Activated T-cell treated with anti-CD3 and anti-CD28 coated beads, Interleukin-2, amount 50 U/mL, for 24 hours (primary cell): Measurements from ENCODE around the gene PEMT.

Experiments
- DNase-seq: peaks from one replicate; pipeline ENCODE4 v3.0.0-alpha.2; 2020
- H3K27ac Mint-ChIP-seq: 2 replicates; pipeline ENCODE4 v1.8.0; 2020; ENCODE audit warnings: mild to moderate bottlenecking, mixed read lengths
- H3K27me3 Mint-ChIP-seq: 2 replicates; pipeline ENCODE4 v1.8.0; 2020; ENCODE audit warnings: mixed read lengths
- H3K36me3 Mint-ChIP-seq: 2 replicates; pipeline ENCODE4 v1.8.0; 2020; ENCODE audit warnings: low read depth, mixed read lengths
- H3K4me1 Mint-ChIP-seq: 2 replicates; pipeline ENCODE4 v1.8.0; 2020; ENCODE audit warnings: low read depth, mixed read lengths
- H3K4me3 Mint-ChIP-seq: 2 replicates; pipeline ENCODE4 v1.8.0; 2020; ENCODE audit warnings: mild to moderate bottlenecking, moderate library complexity, mixed read lengths
- H3K9me3 Mint-ChIP-seq: 2 replicates; pipeline ENCODE4 v1.8.0; 2020; ENCODE audit warnings: mixed read lengths

Gene PEMT

DNA sequence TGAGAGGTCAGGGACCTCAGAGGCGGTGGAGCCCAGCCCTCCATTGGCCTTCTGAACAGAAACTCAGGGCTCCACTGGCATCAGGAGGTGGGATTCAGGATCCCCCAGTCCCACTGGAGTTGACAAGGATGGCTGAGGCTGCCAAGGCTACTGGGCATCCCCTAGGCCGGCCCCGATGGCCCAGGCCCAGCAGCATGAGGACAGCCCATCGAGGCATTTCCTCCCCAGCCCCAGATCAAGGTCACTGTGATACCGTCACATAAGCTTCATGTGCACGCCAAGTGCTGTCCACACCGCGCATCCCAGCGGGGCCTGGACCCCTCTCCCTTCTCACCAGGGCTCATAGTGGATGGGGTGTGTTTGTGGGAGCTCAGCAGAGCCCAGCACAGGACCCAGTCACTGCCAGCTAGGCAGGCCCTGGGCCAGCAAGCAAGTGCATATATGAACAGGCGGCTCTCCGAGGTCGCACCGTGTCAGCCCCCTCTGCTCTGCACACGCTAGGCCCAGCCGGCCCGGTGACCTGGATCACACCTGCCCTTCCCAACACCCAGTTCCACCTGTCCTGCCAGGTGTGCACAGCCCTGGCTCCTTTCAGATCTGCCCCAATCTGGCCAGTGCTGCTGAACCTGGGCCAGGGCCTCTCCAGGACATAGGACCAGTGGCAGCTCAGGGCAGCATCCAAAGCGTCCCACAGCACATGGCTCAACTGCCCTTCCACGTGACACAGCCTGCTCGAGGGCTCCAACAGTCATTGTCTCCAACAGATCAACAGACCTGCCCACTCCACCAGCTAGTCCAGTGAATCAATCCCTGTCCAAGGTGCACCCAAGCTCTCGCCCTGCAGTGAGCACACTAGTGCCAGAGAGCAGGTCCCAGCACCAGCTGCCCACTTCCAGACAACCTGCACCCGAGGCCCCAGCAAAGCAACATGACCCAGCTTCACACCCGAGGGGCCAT is 62.5 kb downstream of the PEMT start:
- no peak for DNase-seq
- Mint-ChIP-seq H3K9me3 (no peaks in the 10 kb centered on the region), H3K4me1 (no peaks in the 10 kb centered on the region), H3K27ac (no peak overlapping the region), H3K27me3 (no peaks in the 10 kb centered on the region), H3K36me3 (no peaks in the 10 kb centered on the region), H3K4me3 (no peak overlapping the region)

DNA sequence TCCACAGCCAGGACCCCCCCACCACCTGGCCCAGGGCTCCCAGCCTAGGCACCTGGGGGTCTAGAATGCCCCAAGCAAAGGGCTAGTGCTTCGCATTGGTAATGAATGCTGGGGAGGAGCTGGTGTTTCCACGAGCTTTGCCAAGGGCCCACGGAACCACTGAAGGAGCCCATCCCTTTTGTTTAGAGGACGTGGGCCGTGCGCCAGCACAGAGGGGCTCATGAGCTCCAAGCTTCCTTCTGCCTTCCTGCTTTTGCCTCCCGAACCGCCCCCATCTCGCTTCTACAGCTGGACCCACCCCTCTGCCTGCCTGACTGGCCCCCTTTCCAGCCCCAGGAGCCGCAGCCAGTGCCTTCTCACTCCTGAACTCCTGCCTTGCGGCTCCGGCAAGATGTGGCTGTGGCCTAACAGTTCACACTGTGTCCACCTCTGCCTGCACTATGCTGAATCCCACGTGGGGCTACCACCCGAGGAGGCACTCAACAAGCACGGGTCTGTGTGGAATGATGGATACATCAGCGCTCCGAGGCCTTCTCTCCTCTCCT is 63.5 kb downstream of the PEMT start:
- H3K27ac Mint-ChIP-seq, result no peak overlapping the region
- no peaks in the 10 kb centered on the region for H3K27me3 Mint-ChIP-seq
- DNase-seq, result no peak
- H3K4me3 Mint-ChIP-seq, result no peak overlapping the region
- no peaks in the 10 kb centered on the region for H3K4me1 Mint-ChIP-seq
- H3K36me3 Mint-ChIP-seq, result no peaks in the 10 kb centered on the region
- no peaks in the 10 kb centered on the region for H3K9me3 Mint-ChIP-seq

DNA sequence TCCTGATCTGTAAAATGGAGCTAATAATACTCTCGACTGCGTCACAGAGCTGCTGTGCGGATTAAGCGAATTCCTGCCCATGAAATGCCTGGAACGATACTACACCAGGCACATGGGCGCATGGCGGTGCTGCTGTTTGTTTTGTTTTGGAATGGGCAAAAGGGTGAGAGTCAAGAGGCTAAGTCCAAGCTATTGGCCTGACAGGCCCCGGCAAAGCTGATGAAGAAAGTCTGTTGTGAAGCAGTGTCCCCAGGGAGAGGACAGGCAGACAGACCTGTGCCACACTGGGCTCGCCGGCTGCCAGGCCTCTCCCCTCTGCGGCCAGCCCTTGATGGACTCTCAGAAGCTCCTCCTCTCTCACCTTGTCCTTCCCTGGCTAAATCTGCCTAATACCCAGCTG is 64.0 kb downstream of the PEMT start:
- no peaks in the 10 kb centered on the region for H3K4me1 Mint-ChIP-seq
- no peaks in the 10 kb centered on the region for H3K36me3 Mint-ChIP-seq
- no peaks in the 10 kb centered on the region for H3K27me3 Mint-ChIP-seq
- no peak overlapping the region for H3K4me3 Mint-ChIP-seq
- no peak overlapping the region for H3K27ac Mint-ChIP-seq
- no peak for DNase-seq
- no peaks in the 10 kb centered on the region for H3K9me3 Mint-ChIP-seq

DNA sequence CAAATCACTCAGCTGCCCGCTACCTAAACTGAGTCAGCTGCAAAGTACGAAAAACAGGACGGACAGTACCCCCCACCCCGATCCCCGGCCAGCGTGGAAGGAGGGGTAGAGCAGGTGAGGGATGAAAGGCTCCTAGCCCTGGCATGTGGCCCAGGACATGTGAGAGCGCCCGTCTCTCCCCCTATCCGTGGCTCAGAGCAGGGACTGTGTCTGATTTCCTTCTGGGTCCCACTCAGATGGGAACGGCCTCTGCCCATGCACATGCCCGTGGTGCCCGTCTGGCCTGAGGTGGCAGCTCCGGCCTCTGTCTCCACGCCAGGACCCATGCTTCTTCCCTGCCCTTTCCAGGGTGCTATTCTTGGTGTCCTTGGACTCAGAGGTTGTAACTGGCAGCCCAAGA is 65.1 kb downstream of the PEMT start:
- no peak for DNase-seq
- Mint-ChIP-seq H3K9me3 (no peaks in the 10 kb centered on the region), H3K36me3 (no peaks in the 10 kb centered on the region), H3K27ac (no peak overlapping the region), H3K4me3 (no peak overlapping the region), H3K4me1 (no peaks in the 10 kb centered on the region), H3K27me3 (no peaks in the 10 kb centered on the region)

DNA sequence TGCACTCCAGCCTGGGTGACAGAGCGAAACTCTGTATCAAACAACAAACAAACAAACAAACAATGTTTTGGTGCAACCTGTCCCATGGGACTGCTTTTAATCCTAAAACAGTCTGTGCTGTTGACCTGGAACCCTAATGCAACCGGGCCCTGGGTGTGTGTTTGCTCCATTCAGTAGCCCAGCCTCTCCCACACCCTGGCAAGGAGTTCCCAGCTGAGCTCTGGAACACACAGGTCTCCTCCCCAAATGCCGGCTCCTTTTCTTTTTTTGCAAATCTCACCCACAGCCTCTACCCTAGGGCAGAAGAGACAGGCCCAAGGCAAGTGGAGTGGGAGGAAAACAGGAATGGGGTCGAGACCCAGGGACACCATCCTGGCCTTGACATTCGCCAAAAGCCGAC is 65.6 kb downstream of the PEMT start:
- DNase-seq, result no peak
- Mint-ChIP-seq H3K4me3 (no peak overlapping the region), H3K36me3 (peaks cover 3% of the 10 kb centered on the region), H3K9me3 (no peaks in the 10 kb centered on the region), H3K27ac (no peak overlapping the region), H3K4me1 (no peaks in the 10 kb centered on the region), H3K27me3 (no peaks in the 10 kb centered on the region)

DNA sequence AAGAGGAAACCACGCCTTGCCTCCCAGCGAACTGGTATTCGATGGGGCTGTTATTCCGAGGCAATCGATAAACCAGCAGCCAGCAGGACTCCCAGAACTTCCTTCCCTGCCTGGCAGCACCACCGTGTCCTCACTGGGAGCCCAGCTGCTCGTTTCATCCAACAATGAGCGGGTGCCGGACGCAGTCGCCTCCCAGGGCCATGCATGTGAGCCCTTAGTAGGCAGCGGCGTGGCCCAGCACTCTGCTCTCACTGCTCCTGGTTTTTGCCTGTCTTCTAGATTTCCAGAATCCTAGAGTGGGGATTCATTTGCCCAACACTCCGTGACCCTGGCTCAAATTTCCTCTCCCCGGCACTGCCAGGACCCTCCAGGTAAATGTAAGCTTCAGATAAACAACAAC is 66.2 kb downstream of the PEMT start:
- H3K27ac Mint-ChIP-seq, result no peak overlapping the region
- no peak for DNase-seq
- H3K4me3 Mint-ChIP-seq, result no peak overlapping the region
- no peaks in the 10 kb centered on the region for H3K9me3 Mint-ChIP-seq
- no peaks in the 10 kb centered on the region for H3K4me1 Mint-ChIP-seq
- peaks cover 3% of the 10 kb centered on the region for H3K36me3 Mint-ChIP-seq
- no peaks in the 10 kb centered on the region for H3K27me3 Mint-ChIP-seq

DNA sequence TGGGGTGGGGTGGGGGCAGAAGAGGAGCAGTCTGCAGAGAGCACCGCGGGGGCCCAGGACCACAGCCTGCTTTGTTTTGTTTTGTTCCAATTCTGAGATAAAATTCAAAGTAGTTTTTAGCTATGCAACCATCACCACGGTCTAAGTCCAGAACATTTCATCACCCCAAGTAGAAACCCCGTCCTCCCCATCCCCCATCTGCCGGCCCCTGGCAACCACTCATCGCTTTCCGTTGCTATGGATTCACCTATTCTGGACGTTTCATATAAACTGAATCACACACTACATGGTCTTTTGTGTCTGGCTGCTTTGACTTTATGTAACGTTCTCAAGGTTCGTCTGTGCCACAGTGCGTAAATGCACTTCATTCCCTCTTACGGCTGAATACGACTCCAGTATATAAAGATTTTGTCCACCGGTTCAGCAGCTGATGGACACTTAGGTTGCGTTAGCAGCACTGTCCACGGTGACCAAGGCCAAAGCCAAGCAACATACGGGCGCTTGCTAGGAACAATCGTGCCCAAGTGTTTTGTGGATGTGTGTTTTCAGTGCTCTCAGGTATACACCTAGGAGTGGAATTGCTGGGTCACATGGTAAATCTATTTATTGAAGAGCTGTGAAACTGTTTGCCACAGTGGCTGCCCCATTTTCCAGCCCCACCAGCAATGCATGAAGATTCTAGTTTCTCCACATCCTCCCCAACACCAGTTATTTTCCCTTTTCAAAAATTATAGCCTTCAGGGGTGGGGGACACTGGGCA is 67.6 kb downstream of the PEMT start:
- H3K36me3 Mint-ChIP-seq, result peaks cover 3% of the 10 kb centered on the region
- no peaks in the 10 kb centered on the region for H3K9me3 Mint-ChIP-seq
- H3K4me1 Mint-ChIP-seq, result no peaks in the 10 kb centered on the region
- H3K4me3 Mint-ChIP-seq, result no peak overlapping the region
- no peaks in the 10 kb centered on the region for H3K27me3 Mint-ChIP-seq
- H3K27ac Mint-ChIP-seq, result no peak overlapping the region
- DNase-seq, result no peak

DNA sequence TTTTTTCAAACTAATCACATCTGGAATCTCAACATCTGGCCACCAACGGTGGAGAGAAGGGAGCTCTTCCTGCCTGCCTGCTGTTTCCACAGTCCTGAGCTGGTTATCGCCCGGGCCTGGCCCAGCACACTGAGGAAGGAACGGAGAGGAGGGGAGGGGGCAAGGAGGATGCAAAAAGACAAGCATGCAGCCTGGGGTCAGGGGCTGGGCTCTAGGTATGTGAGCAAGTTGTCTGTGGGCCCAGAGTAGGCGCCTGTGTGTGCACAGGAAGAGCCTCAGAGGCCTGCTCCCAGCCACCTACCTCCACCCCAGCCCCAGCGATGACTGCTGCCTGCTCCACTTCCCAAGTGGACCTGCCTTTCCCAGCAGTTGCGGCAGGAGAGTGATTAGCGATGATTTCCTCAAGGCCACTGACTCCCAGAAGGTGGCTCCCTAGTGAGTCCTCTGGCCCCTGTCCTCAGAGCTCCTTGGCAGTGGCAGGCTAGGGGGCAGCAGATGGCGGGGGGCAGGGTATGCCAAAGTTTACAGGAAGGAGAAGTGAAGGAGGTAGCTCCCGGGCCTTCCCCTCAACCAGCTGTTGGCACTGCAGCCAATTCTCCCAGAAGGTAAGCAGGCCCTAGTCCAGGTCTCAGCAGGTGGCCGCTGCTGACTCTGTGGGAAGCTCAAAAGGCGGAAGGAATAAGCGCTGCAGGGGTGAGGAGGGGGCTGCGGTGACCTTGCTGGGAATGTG is 68.3 kb downstream of the PEMT start:
- no peak overlapping the region for H3K4me3 Mint-ChIP-seq
- no peaks in the 10 kb centered on the region for H3K9me3 Mint-ChIP-seq
- no peaks in the 10 kb centered on the region for H3K4me1 Mint-ChIP-seq
- H3K27ac Mint-ChIP-seq, result no peak overlapping the region
- H3K36me3 Mint-ChIP-seq, result peaks cover 3% of the 10 kb centered on the region
- no peaks in the 10 kb centered on the region for H3K27me3 Mint-ChIP-seq
- no peak for DNase-seq

DNA sequence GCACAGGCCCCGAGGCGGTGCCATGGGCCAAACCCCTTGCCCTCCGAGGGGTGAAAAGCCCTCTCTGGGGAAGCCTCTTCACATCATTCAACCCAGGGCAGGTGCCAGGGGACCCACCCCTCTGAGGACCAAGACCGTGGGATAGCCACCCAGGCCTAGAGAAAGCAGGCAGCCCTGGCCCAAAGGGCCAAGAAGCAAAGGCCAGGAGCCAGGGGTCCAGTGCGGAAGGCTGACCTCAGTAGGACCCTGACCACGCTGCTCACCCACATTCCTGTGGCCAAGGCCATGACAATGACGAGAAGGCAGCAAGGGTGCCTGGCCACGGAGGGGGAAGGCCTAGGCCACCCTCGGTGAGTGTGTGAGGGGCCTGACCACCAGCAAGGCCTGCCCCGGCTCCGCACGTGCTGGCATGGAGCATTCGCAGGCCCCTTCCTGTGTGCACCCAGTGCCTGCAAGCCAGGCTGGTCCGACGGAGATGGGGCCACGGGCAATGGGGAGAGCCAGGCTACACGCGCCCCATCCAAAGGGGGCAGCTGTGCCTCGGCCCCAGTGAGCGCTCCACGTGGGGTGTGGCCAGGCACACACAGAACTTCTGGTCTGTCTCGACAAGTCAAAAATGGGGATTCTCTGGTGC is 70.8 kb downstream of the PEMT start:
- peaks cover 6% of the 10 kb centered on the region for H3K4me1 Mint-ChIP-seq
- no peak for DNase-seq
- no peaks in the 10 kb centered on the region for H3K27me3 Mint-ChIP-seq
- H3K27ac Mint-ChIP-seq, result no peak overlapping the region
- H3K9me3 Mint-ChIP-seq, result no peaks in the 10 kb centered on the region
- H3K36me3 Mint-ChIP-seq, result peaks cover 3% of the 10 kb centered on the region
- no peak overlapping the region for H3K4me3 Mint-ChIP-seq

DNA sequence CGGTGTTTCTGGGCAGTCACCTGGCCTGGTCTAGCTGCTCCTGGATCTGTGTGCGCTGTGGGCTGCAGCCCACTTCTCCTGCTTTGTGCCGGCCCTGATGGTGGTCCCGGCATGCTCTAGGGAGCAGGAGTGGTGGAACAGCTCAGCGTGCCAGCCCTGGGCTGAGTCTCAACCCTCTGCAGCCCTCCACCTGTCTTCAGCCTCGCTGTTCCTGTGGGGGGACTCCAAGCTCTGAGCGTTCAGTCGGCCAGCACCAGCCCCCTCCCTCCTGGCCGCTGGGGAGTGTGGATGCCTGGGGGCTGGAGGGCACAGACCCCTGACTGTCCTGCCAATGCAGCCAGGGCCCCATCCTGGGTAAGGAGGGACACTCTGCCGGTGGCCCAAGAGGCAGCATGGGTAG is 71.6 kb downstream of the PEMT start:
- Mint-ChIP-seq H3K27ac (no peak overlapping the region), H3K9me3 (no peaks in the 10 kb centered on the region), H3K36me3 (peaks cover 3% of the 10 kb centered on the region), H3K4me3 (no peak overlapping the region), H3K4me1 (peaks cover 7% of the 10 kb centered on the region), H3K27me3 (no peaks in the 10 kb centered on the region)
- no peak for DNase-seq

DNA sequence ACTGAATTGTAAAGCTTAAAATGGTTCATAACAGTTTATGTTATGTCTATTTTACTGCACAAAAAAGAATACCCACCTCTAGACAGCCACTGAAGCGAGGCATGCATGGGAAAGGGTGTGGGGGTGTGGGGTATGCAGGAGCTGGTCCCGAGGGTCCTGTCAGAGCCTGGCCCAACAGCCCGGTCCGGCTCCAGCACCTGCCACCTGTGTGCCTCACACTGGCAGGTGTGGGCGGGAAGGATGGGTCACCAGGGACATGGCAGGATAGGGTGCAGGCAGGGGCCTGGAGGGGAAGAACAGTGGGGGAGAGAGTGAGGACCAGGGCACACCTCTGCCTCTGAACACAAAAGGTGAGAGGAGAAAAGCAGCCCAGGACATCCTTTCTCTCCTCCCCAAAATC is 72.6 kb downstream of the PEMT start:
- Mint-ChIP-seq H3K4me1 (peaks cover 7% of the 10 kb centered on the region), H3K27ac (no peak overlapping the region), H3K27me3 (no peaks in the 10 kb centered on the region), H3K4me3 (no peak overlapping the region), H3K36me3 (peaks cover 3% of the 10 kb centered on the region), H3K9me3 (no peaks in the 10 kb centered on the region)
- DNase-seq, result no peak

DNA sequence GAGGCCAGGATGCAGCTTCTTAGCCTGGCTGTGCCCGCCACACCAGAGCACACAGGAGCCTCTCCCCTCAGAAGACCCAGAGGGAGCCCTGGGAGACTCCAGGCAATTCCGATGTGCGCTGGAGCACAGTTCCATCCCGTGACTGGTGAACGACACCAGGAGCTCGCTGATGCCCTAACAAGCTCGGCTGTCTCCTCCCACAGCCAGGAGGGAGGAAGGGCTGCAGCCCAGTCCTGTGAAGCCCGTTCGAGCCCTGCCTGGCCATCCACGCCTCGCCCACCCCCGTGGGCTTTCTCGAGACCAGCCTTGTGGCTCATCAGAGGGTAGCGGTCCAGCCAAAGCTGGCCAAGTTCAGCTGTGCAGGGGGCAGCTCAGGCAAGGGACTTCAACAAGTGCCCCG is 73.5 kb downstream of the PEMT start:
- DNase-seq, result no peak
- Mint-ChIP-seq H3K27me3 (no peaks in the 10 kb centered on the region), H3K4me3 (no peak overlapping the region), H3K27ac (no peak overlapping the region), H3K4me1 (peaks cover 7% of the 10 kb centered on the region), H3K36me3 (peaks cover 3% of the 10 kb centered on the region), H3K9me3 (no peaks in the 10 kb centered on the region)

DNA sequence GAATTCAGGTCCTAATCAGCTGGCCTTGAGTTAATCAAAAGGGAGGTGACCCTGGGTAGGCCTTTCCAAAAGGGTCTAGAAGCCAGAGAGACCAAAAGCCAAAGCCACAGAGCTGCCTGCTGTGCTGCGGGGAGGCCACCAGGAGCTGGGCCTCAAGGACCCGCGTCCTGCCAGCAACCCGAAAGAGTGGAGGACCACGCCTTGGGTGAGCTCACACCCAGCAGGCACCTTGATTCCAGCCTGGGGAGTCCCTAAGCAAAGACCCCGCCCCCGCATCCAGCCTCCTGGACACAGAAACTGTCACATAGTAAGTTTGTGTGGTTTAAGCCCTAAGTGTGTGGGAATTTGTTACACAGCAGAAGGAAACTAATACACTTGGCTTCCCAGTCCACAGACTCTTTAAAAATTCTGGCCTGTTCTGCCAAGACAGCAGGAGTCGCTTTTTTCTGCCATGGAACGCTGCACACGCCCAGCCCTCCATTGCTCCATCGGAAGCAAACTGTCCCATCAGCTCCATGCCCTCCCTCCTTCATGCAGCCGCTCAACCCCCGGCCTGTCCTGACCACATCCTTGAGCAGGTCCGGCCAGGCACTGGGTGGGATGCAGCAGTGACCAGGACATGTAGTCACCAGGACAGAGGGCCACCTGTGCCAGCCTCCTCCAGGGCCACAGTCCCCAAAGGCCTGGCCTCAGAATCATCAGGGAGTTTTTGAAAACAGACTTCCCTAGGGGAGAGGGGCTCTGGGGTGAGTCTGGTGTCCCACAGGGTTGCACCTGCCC is 74.4 kb downstream of the PEMT start:
- H3K36me3 Mint-ChIP-seq, result peaks cover 3% of the 10 kb centered on the region
- peaks cover 7% of the 10 kb centered on the region for H3K4me1 Mint-ChIP-seq
- H3K27ac Mint-ChIP-seq, result no peak overlapping the region
- no peaks in the 10 kb centered on the region for H3K27me3 Mint-ChIP-seq
- no peak for DNase-seq
- no peaks in the 10 kb centered on the region for H3K9me3 Mint-ChIP-seq
- H3K4me3 Mint-ChIP-seq, result no peak overlapping the region
